Stimulated activated CD4-positive, alpha-beta T cell treated with anti-CD3 and anti-CD28 coated beads, Interleukin-1b, Interleukin-23, amount 100 ng/mL, for 4 hours (primary cell): ENCODE results near the gene SYNGR2.
"Not testable (repeated sequence)": the region's sequence is repeated elsewhere in the genome, so short reads cannot be mapped to it uniquely, and the experiment has no call there.

ENCODE experiments used
- DNase-seq, 2 donors: peaks; one replicate each; pipeline ENCODE4 v3.0.0-alpha.2; 2020; ENCODE audit warnings: low read depth in 2 of 2

Gene SYNGR2

GRCh38 chr17:78170692-78171590 is 2.6 kb downstream of the SYNGR2 start:
- no peak for DNase-seq

GRCh38 chr17:78171591-78172248 is 3.3 kb downstream of the SYNGR2 start:
- not testable (repeated sequence) for DNase-seq

GRCh38 chr17:78172249-78173051 is 4.1 kb downstream of the SYNGR2 start:
- no peak for DNase-seq

GRCh38 chr17:78173097-78173715 is 4.8 kb downstream of the SYNGR2 start:
- DNase-seq: no peak

GRCh38 chr17:78174346-78174869 is 6.0 kb downstream of the SYNGR2 start:
- no peak for DNase-seq

GRCh38 chr17:78174870-78175642 is 6.7 kb downstream of the SYNGR2 start:
- DNase-seq: no peak

- no peak for DNase-seq
Observed at GRCh38 chr17:78175643-78175981, 7.2 kb downstream of the SYNGR2 start.

- DNase-seq: peak; percentile 71 to 75
Observed at GRCh38 chr17:78176548-78177025, 8.2 kb downstream of the SYNGR2 start.

- DNase-seq: no peak
Observed at GRCh38 chr17:78179372-78179771, 11.0 kb downstream of the SYNGR2 start.

GRCh38 chr17:78180083-78180482 is 11.7 kb downstream of the SYNGR2 start:
- no peak for DNase-seq

GRCh38 chr17:78180508-78180907 is 12.1 kb downstream of the SYNGR2 start:
- DNase-seq: no peak

GRCh38 chr17:78182504-78182903 is 14.1 kb downstream of the SYNGR2 start:
- DNase-seq: no peak

- no peak for DNase-seq
Observed at GRCh38 chr17:78183916-78184315, 15.5 kb downstream of the SYNGR2 start.

- no peak for DNase-seq
Observed at GRCh38 chr17:78184351-78184750, 16.0 kb downstream of the SYNGR2 start.

- no peak for DNase-seq
Observed at GRCh38 chr17:78184868-78185267, 16.5 kb downstream of the SYNGR2 start.

- DNase-seq: no peak
Observed at GRCh38 chr17:78185981-78186691, 17.8 kb downstream of the SYNGR2 start.

- DNase-seq: peak; percentile 54 to 77
Observed at GRCh38 chr17:78186692-78187595, 18.6 kb downstream of the SYNGR2 start, which contains the start of the genes AFMID and TK1. AFMID (plus strand) TSS chr17:78187362; CDS start chr17:78187371, 9 bp downstream. TK1 (minus strand) TSS chr17:78187052; CDS start chr17:78186994, 58 bp downstream.

GRCh38 chr17:78196716-78197115 is 28.3 kb downstream of the SYNGR2 start:
- no peak for DNase-seq
